ENCODE data around the gene KDM5A. TPM values are rescaled to one million over a fixed set of nuclear protein-coding genes. Genes with fewer than 3 reads are reported as not detected.

Gene KDM5A
- total and polyA plus RNA-seq, 4 donors: 6.2 to 101 (median 36.1) TPM

GRCh38 chr12:295132-295531 lies 94.0 kb downstream of the KDM5A start:
- 95 to 98% methylated on average over 1 of the region's 1 CpG for WGBS, 2 donors
- no peak for TF ChIP-seq CTCF (IDR thresholded peaks at IDR 0.05; ENCODE audit: control extremely low read depth, extremely low read depth)
- Histone ChIP-seq H3K9me3 (ENCODE audit: control insufficient read depth in 4 of 4, insufficient read depth in 3 of 4, low read length in 3 of 4) (no peaks in the 10 kb centered on the region), H3K36me3 (ENCODE audit: control insufficient read depth in 4 of 4, insufficient read depth in 4 of 4, low read length in 4 of 4) (peaks cover 11 to 35% (median 28%) of the 10 kb centered on the region in 4 donors), H3K4me1 (ENCODE audit: control insufficient read depth in 5 of 5, insufficient read depth in 5 of 5, low read length in 5 of 5) (peaks cover 0 to 9% (median 0%) of the 10 kb centered on the region in 5 donors), H3K27ac (ENCODE audit: low read depth in 1 of 2, low read length in 1 of 2) (no peak overlapping the region), H3K9ac (ENCODE audit: insufficient read depth in 1 of 2, low read length in 2 of 2) (no peak overlapping the region), H3K4me3 (no peak overlapping the region), H3K27me3 (ENCODE audit: control insufficient read depth in 3 of 3, insufficient read depth in 3 of 3, low read length in 2 of 3) (no peaks in the 10 kb centered on the region)
- ATAC-seq (ENCODE audit: insufficient read depth, low FRiP score) (no peak), DNase-seq (no peak)

GRCh38 chr12:293199-293598 lies 95.9 kb downstream of the KDM5A start:
- Histone ChIP-seq H3K36me3 (ENCODE audit: control insufficient read depth in 4 of 4, insufficient read depth in 4 of 4, low read length in 4 of 4) (peaks cover 10 to 32% (median 30%) of the 10 kb centered on the region in 4 donors), H3K9ac (ENCODE audit: insufficient read depth in 1 of 2, low read length in 2 of 2) (no peak overlapping the region), H3K4me1 (ENCODE audit: control insufficient read depth in 5 of 5, insufficient read depth in 5 of 5, low read length in 5 of 5) (peaks cover 0 to 8% (median 0%) of the 10 kb centered on the region in 5 donors), H3K27ac (ENCODE audit: low read depth in 1 of 2, low read length in 1 of 2) (no peak overlapping the region), H3K27me3 (ENCODE audit: control insufficient read depth in 3 of 3, insufficient read depth in 3 of 3, low read length in 2 of 3) (no peaks in the 10 kb centered on the region), H3K4me3 (no peak overlapping the region), H3K9me3 (ENCODE audit: control insufficient read depth in 4 of 4, insufficient read depth in 3 of 4, low read length in 3 of 4) (no peaks in the 10 kb centered on the region)
- 80 to 83% methylated on average over 5 of the region's 5 CpGs for WGBS, 2 donors
- ATAC-seq (ENCODE audit: insufficient read depth, low FRiP score) (no peak), DNase-seq (no peak)
- no peak for TF ChIP-seq CTCF (IDR thresholded peaks at IDR 0.05; ENCODE audit: control extremely low read depth, extremely low read depth)

- H3K9me3 ChIP-seq (ENCODE audit: control insufficient read depth in 4 of 4, insufficient read depth in 3 of 4, low read length in 3 of 4): no peaks in the 10 kb centered on the region
- no peak for DNase-seq
- peaks cover 0 to 6% (median 0%) of the 10 kb centered on the region in 5 donors for H3K4me1 ChIP-seq (ENCODE audit: control insufficient read depth in 5 of 5, insufficient read depth in 5 of 5, low read length in 5 of 5)
- ATAC-seq (ENCODE audit: insufficient read depth, low FRiP score): no peak
- WGBS, 2 donors: 97 to 100% methylated on average over 1 of the region's 1 CpG
- peaks cover 7 to 32% (median 27%) of the 10 kb centered on the region in 4 donors for H3K36me3 ChIP-seq (ENCODE audit: control insufficient read depth in 4 of 4, insufficient read depth in 4 of 4, low read length in 4 of 4)
- no peak for TF ChIP-seq CTCF (IDR thresholded peaks at IDR 0.05; ENCODE audit: control extremely low read depth, extremely low read depth)
- H3K27ac ChIP-seq (ENCODE audit: low read depth in 1 of 2, low read length in 1 of 2): no peak overlapping the region
- H3K27me3 ChIP-seq (ENCODE audit: control insufficient read depth in 3 of 3, insufficient read depth in 3 of 3, low read length in 2 of 3): no peaks in the 10 kb centered on the region
- no peak overlapping the region for H3K9ac ChIP-seq (ENCODE audit: insufficient read depth in 1 of 2, low read length in 2 of 2)
- no peak overlapping the region for H3K4me3 ChIP-seq
Measured at GRCh38 chr12:292186-292585, 96.9 kb downstream of the KDM5A start.

GRCh38 chr12:291153-291723 lies 97.9 kb downstream of the KDM5A start:
- ATAC-seq (ENCODE audit: insufficient read depth, low FRiP score) (no peak), DNase-seq (peak in 1 of 3 donors; percentile 10)
- TF ChIP-seq CTCF (IDR thresholded peaks at IDR 0.05; ENCODE audit: control extremely low read depth, extremely low read depth): no peak
- Histone ChIP-seq H3K27ac (ENCODE audit: low read depth in 1 of 2, low read length in 1 of 2) (no peak overlapping the region), H3K36me3 (ENCODE audit: control insufficient read depth in 4 of 4, insufficient read depth in 4 of 4, low read length in 4 of 4) (peaks cover 7 to 38% (median 27%) of the 10 kb centered on the region in 4 donors), H3K9me3 (ENCODE audit: control insufficient read depth in 4 of 4, insufficient read depth in 3 of 4, low read length in 3 of 4) (no peaks in the 10 kb centered on the region), H3K4me3 (no peak overlapping the region), H3K4me1 (ENCODE audit: control insufficient read depth in 5 of 5, insufficient read depth in 5 of 5, low read length in 5 of 5) (peaks cover 0 to 6% (median 0%) of the 10 kb centered on the region in 5 donors), H3K27me3 (ENCODE audit: control insufficient read depth in 3 of 3, insufficient read depth in 3 of 3, low read length in 2 of 3) (no peaks in the 10 kb centered on the region), H3K9ac (ENCODE audit: insufficient read depth in 1 of 2, low read length in 2 of 2) (no peak overlapping the region)
- WGBS, 2 donors: 76 to 78% methylated on average over 1 of the region's 1 CpG

Data from lung (tissue), 12 donors.